ENCODE data around the gene TREX2.

DNA sequence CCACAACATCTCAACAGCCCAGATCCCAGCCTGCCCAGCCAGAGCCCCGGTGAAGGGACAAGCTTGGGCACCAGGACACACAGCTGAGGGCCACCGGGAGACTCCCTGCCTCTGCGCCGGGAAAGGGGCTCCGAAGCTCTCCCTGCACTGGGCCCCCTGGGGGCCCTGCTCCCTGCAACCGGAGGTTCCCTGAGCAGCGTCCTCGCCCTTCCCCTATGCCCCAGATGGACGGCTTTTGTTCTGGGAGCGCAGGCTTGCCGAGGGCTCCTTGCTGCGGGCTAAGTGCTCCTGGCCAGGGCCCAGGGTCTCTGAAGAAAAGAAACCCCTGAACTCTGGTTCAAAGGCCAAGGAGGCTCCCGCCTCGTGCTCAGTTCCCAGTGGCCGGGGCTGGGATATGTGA lies 35.5 kb downstream of the TREX2 start:
- TF ChIP-seq CTCF (IDR thresholded peaks at IDR 0.05; ENCODE audit: poor library complexity, severe bottlenecking) (no peak), EP300 (conservative IDR thresholded peaks at IDR 0.05; ENCODE audit: poor library complexity, severe bottlenecking) (no peak), POLR2AphosphoS5 (IDR thresholded peaks at IDR 0.05) (no peak), RAD21 (conservative IDR thresholded peaks at IDR 0.05) (no peak), MXI1 (conservative IDR thresholded peaks at IDR 0.05; ENCODE audit: poor library complexity, severe bottlenecking) (no peak), EZH2 (IDR thresholded peaks at IDR 0.05; ENCODE audit: borderline replicate concordance, insufficient read depth, low read length, poor library complexity, severe bottlenecking) (no peak), TAF1 (IDR thresholded peaks at IDR 0.05; ENCODE audit: low read depth) (no peak)
- TF ChIP-seq, protein P1, sequence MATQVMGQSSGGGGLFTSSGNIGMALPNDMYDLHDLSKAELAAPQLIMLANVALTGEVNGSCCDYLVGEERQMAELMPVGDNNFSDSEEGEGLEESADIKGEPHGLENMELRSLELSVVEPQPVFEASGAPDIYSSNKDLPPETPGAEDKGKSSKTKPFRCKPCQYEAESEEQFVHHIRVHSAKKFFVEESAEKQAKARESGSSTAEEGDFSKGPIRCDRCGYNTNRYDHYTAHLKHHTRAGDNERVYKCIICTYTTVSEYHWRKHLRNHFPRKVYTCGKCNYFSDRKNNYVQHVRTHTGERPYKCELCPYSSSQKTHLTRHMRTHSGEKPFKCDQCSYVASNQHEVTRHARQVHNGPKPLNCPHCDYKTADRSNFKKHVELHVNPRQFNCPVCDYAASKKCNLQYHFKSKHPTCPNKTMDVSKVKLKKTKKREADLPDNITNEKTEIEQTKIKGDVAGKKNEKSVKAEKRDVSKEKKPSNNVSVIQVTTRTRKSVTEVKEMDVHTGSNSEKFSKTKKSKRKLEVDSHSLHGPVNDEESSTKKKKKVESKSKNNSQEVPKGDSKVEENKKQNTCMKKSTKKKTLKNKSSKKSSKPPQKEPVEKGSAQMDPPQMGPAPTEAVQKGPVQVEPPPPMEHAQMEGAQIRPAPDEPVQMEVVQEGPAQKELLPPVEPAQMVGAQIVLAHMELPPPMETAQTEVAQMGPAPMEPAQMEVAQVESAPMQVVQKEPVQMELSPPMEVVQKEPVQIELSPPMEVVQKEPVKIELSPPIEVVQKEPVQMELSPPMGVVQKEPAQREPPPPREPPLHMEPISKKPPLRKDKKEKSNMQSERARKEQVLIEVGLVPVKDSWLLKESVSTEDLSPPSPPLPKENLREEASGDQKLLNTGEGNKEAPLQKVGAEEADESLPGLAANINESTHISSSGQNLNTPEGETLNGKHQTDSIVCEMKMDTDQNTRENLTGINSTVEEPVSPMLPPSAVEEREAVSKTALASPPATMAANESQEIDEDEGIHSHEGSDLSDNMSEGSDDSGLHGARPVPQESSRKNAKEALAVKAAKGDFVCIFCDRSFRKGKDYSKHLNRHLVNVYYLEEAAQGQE (IDR thresholded peaks at IDR 0.05; ENCODE audit: borderline replicate concordance), result no peak
